ENCODE data around the gene CBL. TPM values are rescaled to one million over a fixed set of nuclear protein-coding genes. Genes with fewer than 3 reads are reported as not detected.

CBL gene
- polyA plus RNA-seq, 3 donors: 1.7 to 7.3 (median 5.8) TPM

GRCh38 chr11:119290894-119291497, 84.9 kb downstream of the CBL start:
- H3K27ac ChIP-seq (ENCODE audit: low read depth, low read length): no peak overlapping the region
- 98 to 100% (median 98%) methylated on average over 10 of the region's 10 CpGs for WGBS, 3 donors

- 95 to 99% (median 96%) methylated on average over 3 of the region's 3 CpGs for WGBS, 3 donors
- no peak overlapping the region for H3K27ac ChIP-seq (ENCODE audit: low read depth, low read length)
These were observed 87.3 kb downstream of the CBL start for GRCh38 chr11:119293461-119293860.

GRCh38 chr11:119295178-119295577, 89.0 kb downstream of the CBL start:
- WGBS, 3 donors: 44 to 63% (median 47%) methylated on average over 3 of the region's 3 CpGs
- no peak overlapping the region for H3K27ac ChIP-seq (ENCODE audit: low read depth, low read length)

- H3K27ac ChIP-seq (ENCODE audit: low read depth, low read length): no peak overlapping the region
- WGBS, 3 donors: 54 to 80% (median 70%) methylated on average over 3 of the region's 3 CpGs
These were observed 91.8 kb downstream of the CBL start for GRCh38 chr11:119297938-119298337.

GRCh38 chr11:119298726-119299125, 92.6 kb downstream of the CBL start:
- WGBS, 3 donors: 91 to 95% (median 93%) methylated on average over 2 of the region's 2 CpGs
- no peak overlapping the region for H3K27ac ChIP-seq (ENCODE audit: low read depth, low read length)

- 96% methylated on average over 9 of the region's 9 CpGs for WGBS, 3 donors
- no peak overlapping the region for H3K27ac ChIP-seq (ENCODE audit: low read depth, low read length)
These were observed 93.3 kb downstream of the CBL start for GRCh38 chr11:119299416-119299815.

- no peak overlapping the region for H3K27ac ChIP-seq (ENCODE audit: low read depth, low read length)
- 56 to 82% (median 70%) methylated on average over 3 of the region's 3 CpGs for WGBS, 3 donors
These were observed 94.2 kb downstream of the CBL start for GRCh38 chr11:119300198-119300964.

- WGBS, 3 donors: 91 to 92% (median 91%) methylated on average over 5 of the region's 5 CpGs
These were observed 97.1 kb downstream of the CBL start for GRCh38 chr11:119303227-119303718.

GRCh38 chr11:119305556-119306372, 99.6 kb downstream of the CBL start:
- H3K27ac ChIP-seq (ENCODE audit: low read depth, low read length): no peak overlapping the region
- WGBS, 3 donors: 80 to 97% (median 82%) methylated on average over 7 of the region's 7 CpGs

More at GRCh38 chr11:119303227-119303718, 97.1 kb downstream of the CBL start:
- no peak overlapping the region for H3K27ac ChIP-seq (ENCODE audit: low read depth, low read length)

- H3K27ac ChIP-seq (ENCODE audit: low read depth, low read length): no peak overlapping the region
- WGBS, 3 donors: 52 to 70% (median 62%) methylated on average over 5 of the region's 5 CpGs
These were observed 100.3 kb downstream of the CBL start for GRCh38 chr11:119306373-119306890.

GRCh38 chr11:119307219-119307618, 101.1 kb downstream of the CBL start:
- no peak overlapping the region for H3K27ac ChIP-seq (ENCODE audit: low read depth, low read length)
- WGBS, 3 donors: 40 to 88% (median 85%) methylated on average over 1 of the region's 1 CpG

GRCh38 chr11:119307974-119308373, 101.8 kb downstream of the CBL start:
- WGBS, 3 donors: 65 to 81% (median 76%) methylated on average over 5 of the region's 5 CpGs
- H3K27ac ChIP-seq (ENCODE audit: low read depth, low read length): no peak overlapping the region

- no peak overlapping the region for H3K27ac ChIP-seq (ENCODE audit: low read depth, low read length)
- WGBS, 3 donors: 90 to 92% (median 92%) methylated on average over 11 of the region's 11 CpGs
These were observed 103.3 kb downstream of the CBL start for GRCh38 chr11:119309411-119309810.

GRCh38 chr11:119309953-119310681, 104.0 kb downstream of the CBL start:
- H3K27ac ChIP-seq (ENCODE audit: low read depth, low read length): no peak overlapping the region
- WGBS, 3 donors: 81 to 87% (median 84%) methylated on average over 17 of the region's 17 CpGs

GRCh38 chr11:119310682-119311052, 104.5 kb downstream of the CBL start:
- 79 to 85% (median 80%) methylated on average over 20 of the region's 20 CpGs for WGBS, 3 donors
- no peak overlapping the region for H3K27ac ChIP-seq (ENCODE audit: low read depth, low read length)

- WGBS, 3 donors: 59 to 76% (median 63%) methylated on average over 18 of the region's 18 CpGs
- no peak overlapping the region for H3K27ac ChIP-seq (ENCODE audit: low read depth, low read length)
These were observed 108.6 kb downstream of the CBL start for GRCh38 chr11:119314726-119315125.

GRCh38 chr11:119315131-119316015, 109.2 kb downstream of the CBL start:
- H3K27ac ChIP-seq (ENCODE audit: low read depth, low read length): no peak overlapping the region
- WGBS, 3 donors: 5 to 13% (median 11%) methylated on average over 26 to 29 of the region's 29 CpGs
